GM23248 (cell line): Measurements from ENCODE around the gene LPP. TPM values are rescaled to one million over a fixed set of nuclear protein-coding genes. Genes with fewer than 3 reads are reported as not detected.

Experiments used
- DNase-seq: peaks from one replicate; pipeline ENCODE4 v3.0.0-alpha.2; 2015
- H2AFZ ChIP-seq: fragments of 200-600 bp; sonication (generic); 2 replicates; pipeline ENCODE4 v1.6.1; 2016; ENCODE audit warnings: antibody characterized with exemption
- H3F3A ChIP-seq: fragments of 200-600 bp; sonication (generic); 2 replicates; pipeline ENCODE4 v1.6.1; 2016; ENCODE audit warnings: mild to moderate bottlenecking, antibody characterized with exemption, mixed run types; ENCODE audit not compliant: insufficient read depth
- H3K27ac ChIP-seq: fragments of 200-600 bp; sonication (generic); 2 replicates; pipeline ENCODE4 v1.5.1; 2016; ENCODE audit warnings: mild to moderate bottlenecking
- H3K27me3 ChIP-seq: fragments of 200-600 bp; sonication (generic); replicated peaks from 2 replicates; pipeline ENCODE4 v1.6.1; 2016; ENCODE audit warnings: mild to moderate bottlenecking; ENCODE audit not compliant: insufficient read depth
- H3K36me3 ChIP-seq: fragments of 200-600 bp; sonication (generic); 2 replicates; pipeline ENCODE4 v1.6.1; 2016; ENCODE audit warnings: low read depth, mild to moderate bottlenecking
- H3K4me1 ChIP-seq: fragments of 200-600 bp; sonication (generic); 2 replicates; pipeline ENCODE4 v1.6.1; 2016; ENCODE audit warnings: mild to moderate bottlenecking; ENCODE audit not compliant: insufficient read depth
- H3K4me2 ChIP-seq: fragments of 200-600 bp; sonication (generic); one replicate; pipeline ENCODE4 v1.6.1; 2016; ENCODE audit warnings: mild to moderate bottlenecking; ENCODE audit not compliant: unreplicated experiment
- H3K4me3 ChIP-seq: fragments of 200-600 bp; sonication (generic); 2 replicates; pipeline ENCODE4 v1.5.1; 2016; ENCODE audit warnings: mild to moderate bottlenecking
- H3K79me2 ChIP-seq: fragments of 200-600 bp; sonication (generic); 2 replicates; pipeline ENCODE4 v1.6.1; 2016; ENCODE audit warnings: mild to moderate bottlenecking; ENCODE audit not compliant: insufficient read depth
- H3K9ac ChIP-seq: fragments of 200-600 bp; sonication (generic); 2 replicates; pipeline ENCODE4 v1.6.1; 2016; ENCODE audit warnings: mild to moderate bottlenecking
- H3K9me2 ChIP-seq: fragments of 200-600 bp; sonication (generic); 2 replicates; pipeline ENCODE4 v1.6.1; 2016; ENCODE audit warnings: mixed run types, mild to moderate bottlenecking, moderate library complexity; ENCODE audit not compliant: insufficient read depth
- H3K9me3 ChIP-seq: fragments of 200-600 bp; sonication (generic); one replicate; pipeline ENCODE4 v1.6.1; 2017; ENCODE audit warnings: low read depth
- H4K20me1 ChIP-seq: fragments of 200-600 bp; sonication (generic); 2 replicates; pipeline ENCODE4 v1.6.0; 2016; ENCODE audit not compliant: insufficient read depth
- EZH2 ChIP-seq: fragments of 200-600 bp; sonication (generic); IDR thresholded peaks from 2 replicates; pipeline ENCODE4 v1.6.1; 2018; ENCODE audit warnings: antibody characterized with exemption, mild to moderate bottlenecking; ENCODE audit not compliant: insufficient read depth, poor library complexity, severe bottlenecking
- EZH2phosphoT487 ChIP-seq: fragments of 200-600 bp; sonication (generic); IDR thresholded peaks from 2 replicates; pipeline ENCODE4 v1.6.1; 2018; ENCODE audit warnings: antibody characterized with exemption, moderate library complexity, mild to moderate bottlenecking, low read depth; ENCODE audit not compliant: insufficient read depth
- WGBS, 2 experiments: methylation state at CpG; one replicate each; pipeline ENCODE4 v1.1.6; 2015 to 2017; ENCODE audit warnings: low lambda C conversion rate in 2 of 2, low coverage in 1 of 2; ENCODE audit errors: missing lambda C conversion rate in 2 of 2; 5-methylcytosine and 5-hydroxymethylcytosine counted together
- in situ Hi-C: fragments of 300-500 bp; cut with MboI; formaldehyde crosslinking; loops from 2 replicates; pipeline ENCODE4 v1.15.0; 2020
- polyA plus RNA-seq: library from polyadenylated mRNA; unstranded; fragments of >200 nt; fragmentation: Nextera tagmentation; extraction: Ambion mirVana; gene quantifications from 2 replicates; pipeline ENCODE4 v1.2.1, GENCODE V29; 2016
- total RNA-seq: library from RNA; depleted of rRNA; stranded (reverse); fragments of >200 nt; shearing (Covaris generic); gene quantifications from 2 replicates; pipeline ENCODE4 v1.2.3, GENCODE V29; 2014

The LPP gene
- total and polyA plus RNA-seq, 2 experiments from 2014 or later, result 42.8 to 61.7 TPM

DNA sequence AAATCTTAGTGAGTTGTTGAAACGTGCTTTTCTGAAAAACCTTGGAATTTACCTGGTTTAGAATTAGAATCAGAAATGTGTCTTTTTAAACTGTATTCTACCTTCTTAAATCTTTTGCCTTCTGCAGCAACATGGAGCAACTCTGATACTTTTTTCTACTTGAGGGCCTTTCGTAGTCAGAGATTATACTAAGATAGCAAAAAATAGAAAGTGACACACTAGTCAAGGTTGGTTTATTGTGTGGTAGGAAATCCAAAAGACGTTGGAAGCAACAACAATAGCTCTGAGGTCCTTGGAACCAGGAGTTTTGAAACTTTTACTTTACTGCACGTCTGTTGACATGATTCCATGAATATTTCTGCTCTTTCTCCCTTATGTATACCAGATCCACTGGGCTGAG lies 294.9 kb downstream of the LPP start:
- no peaks in the 10 kb centered on the region for H3K4me1 ChIP-seq

DNA sequence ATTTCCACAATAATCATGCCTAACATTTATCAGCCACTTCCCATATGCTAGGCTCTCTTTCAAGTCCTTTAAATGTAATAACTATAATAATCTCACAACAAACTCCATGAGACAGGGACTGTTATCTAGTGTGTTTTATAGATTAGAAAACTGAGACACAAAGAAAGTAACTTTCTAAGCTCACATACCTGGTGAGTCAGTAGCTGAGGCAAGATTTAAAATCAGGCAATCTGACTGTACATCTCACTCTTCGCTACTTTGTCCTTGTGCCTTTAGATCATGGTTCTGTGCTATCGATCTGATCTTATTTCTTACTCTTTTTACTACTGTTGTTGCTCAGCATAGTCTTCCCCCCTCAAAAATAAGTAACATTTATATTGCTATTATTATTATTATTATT lies 295.5 kb downstream of the LPP start:
- H3K27me3 ChIP-seq, result no peaks in the 10 kb centered on the region
- peaks cover 53% of the 10 kb centered on the region for H3K79me2 ChIP-seq

More for the DNA sequence above, 294.9 kb downstream of the LPP start:
- Histone ChIP-seq H3K27ac (no peak overlapping the region), H3K4me3 (no peak overlapping the region), H4K20me1 (no peaks in the 10 kb centered on the region), H2AFZ (no peak overlapping the region), H3K27me3 (no peaks in the 10 kb centered on the region), H3F3A (no peaks in the 10 kb centered on the region), H3K79me2 (peaks cover 50% of the 10 kb centered on the region), H3K9me3 (no peaks in the 10 kb centered on the region), H3K4me2 (no peak overlapping the region), H3K36me3 (no peaks in the 10 kb centered on the region), H3K9me2 (no peaks in the 10 kb centered on the region), H3K9ac (no peak overlapping the region)
- in situ Hi-C loops, result no loop called here
- WGBS, 2 experiments, result 82% methylated on average over 4 of the region's 4 CpGs
- no peak for DNase-seq
- TF ChIP-seq EZH2phosphoT487, result no peak
- TF ChIP-seq EZH2, result no peak

DNA sequence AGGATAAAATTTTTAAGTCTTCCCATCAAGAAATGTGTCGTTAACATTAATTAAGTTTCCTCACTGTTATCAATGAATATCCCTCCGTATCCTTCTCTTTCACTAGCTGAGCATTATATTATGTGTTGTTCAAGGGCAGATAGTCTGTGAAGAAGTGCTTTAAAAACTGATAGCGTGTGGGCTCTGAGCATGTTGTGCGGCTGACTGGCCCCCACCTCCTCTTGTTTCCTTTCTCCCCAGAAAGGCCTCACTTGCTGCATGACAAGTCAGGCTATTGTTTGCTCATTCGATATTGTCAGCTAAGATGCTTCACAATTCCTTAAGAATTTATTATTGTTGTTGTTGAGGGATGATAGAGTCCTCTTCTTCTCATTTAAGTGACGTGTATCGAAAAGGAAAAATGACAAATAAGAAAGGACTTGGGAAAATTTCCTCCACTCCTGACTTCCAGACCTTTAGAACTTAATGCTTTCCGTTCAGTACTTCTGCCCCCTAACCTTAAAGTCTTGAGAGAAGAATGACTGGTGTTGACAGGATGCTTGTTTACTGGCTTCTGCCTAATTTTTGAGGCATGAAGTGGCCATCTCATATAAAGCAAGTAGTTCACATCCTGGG lies 298.3 kb downstream of the LPP start:
- no peaks in the 10 kb centered on the region for H3K27me3 ChIP-seq
- H3K9me3 ChIP-seq, result no peaks in the 10 kb centered on the region
- H3K36me3 ChIP-seq, result no peaks in the 10 kb centered on the region
- no peaks in the 10 kb centered on the region for H4K20me1 ChIP-seq
- H3K4me3 ChIP-seq, result no peak overlapping the region
- H3K4me1 ChIP-seq, result 0 out of 2 replicates have a peak, but pooled peaks cover 3% of the 10 kb centered on the region
- WGBS, 2 experiments, result 98 to 99% methylated on average over 8 of the region's 8 CpGs
- H3K9me2 ChIP-seq, result no peaks in the 10 kb centered on the region
- no peaks in the 10 kb centered on the region for H3F3A ChIP-seq
- no peak overlapping the region for H3K4me2 ChIP-seq
- in situ Hi-C loops, result no loop called here
- H3K79me2 ChIP-seq, result peaks cover 78% of the 10 kb centered on the region
- H3K9ac ChIP-seq, result no peak overlapping the region
- TF ChIP-seq EZH2phosphoT487 (no peak), EZH2 (no peak)
- DNase-seq, result no peak
- no peak overlapping the region for H3K27ac ChIP-seq
- H2AFZ ChIP-seq, result no peak overlapping the region

More for the DNA sequence above, 295.5 kb downstream of the LPP start:
- no peak overlapping the region for H3K4me3 ChIP-seq
- peak; percentile 20 for DNase-seq
- no peak overlapping the region for H3K27ac ChIP-seq
- WGBS, 2 experiments, result 97 to 100% methylated on average over 2 of the region's 2 CpGs
- no peaks in the 10 kb centered on the region for H3K9me3 ChIP-seq
- H2AFZ ChIP-seq, result no peak overlapping the region
- H4K20me1 ChIP-seq, result no peaks in the 10 kb centered on the region
- H3K9me2 ChIP-seq, result no peaks in the 10 kb centered on the region
- H3K4me2 ChIP-seq, result no peak overlapping the region
- H3K4me1 ChIP-seq, result no peaks in the 10 kb centered on the region
- no peaks in the 10 kb centered on the region for H3F3A ChIP-seq
- no peak overlapping the region for H3K9ac ChIP-seq
- H3K36me3 ChIP-seq, result no peaks in the 10 kb centered on the region
- TF ChIP-seq EZH2phosphoT487, result no peak
- TF ChIP-seq EZH2, result no peak
- in situ Hi-C loops, result no loop called here

DNA sequence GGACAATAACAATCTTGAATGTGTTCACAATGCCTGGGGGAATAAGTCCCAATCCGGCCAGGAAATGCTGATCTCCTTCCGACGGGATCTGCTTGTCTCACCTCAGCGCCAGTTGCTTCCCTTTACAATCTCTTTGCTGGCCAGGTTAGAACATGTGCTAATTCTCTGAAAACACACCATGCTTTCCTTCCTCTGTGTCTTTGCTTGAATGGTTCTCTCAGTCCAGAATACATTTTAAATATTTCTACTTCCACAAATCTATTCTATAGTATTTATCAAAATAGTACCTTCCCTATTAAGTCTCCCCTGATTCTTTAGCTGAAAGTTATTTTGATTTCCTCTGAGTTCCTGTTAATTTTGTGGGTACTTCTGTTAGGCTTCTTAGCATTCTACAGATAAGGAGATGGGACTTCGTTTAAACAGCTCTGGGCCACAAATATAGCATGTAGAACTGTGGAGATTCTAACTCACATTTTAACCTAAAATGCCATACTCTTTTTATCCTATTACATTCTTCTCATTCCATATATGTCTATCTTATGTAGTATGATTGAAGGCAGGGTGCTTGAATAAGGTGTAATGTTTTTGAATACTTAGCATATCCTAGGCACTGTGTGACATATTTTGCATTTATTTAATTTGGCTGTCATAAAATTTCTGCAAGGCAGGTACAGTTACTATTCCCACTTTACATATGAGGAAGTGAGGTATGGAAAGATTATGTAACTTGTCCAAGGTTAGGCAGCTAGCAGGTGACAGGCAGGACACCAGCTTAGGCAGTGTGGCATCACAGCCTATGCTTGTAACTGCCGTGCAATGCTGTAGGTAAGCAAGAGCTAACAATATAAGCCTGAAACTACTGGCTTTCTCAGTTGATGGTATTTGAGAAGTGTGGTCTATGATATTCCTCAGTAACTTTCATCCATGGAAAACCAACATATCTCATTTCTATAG lies 299.8 kb downstream of the LPP start:
- no peaks in the 10 kb centered on the region for H3F3A ChIP-seq
- H3K27me3 ChIP-seq, result no peaks in the 10 kb centered on the region
- DNase-seq, result no peak
- 0 out of 2 replicates have a peak, but pooled peaks cover 3% of the 10 kb centered on the region for H3K4me1 ChIP-seq
- H3K27ac ChIP-seq, result no peak overlapping the region
- no peak overlapping the region for H3K9ac ChIP-seq
- H3K36me3 ChIP-seq, result no peaks in the 10 kb centered on the region
- no peak overlapping the region for H2AFZ ChIP-seq
- in situ Hi-C loops, result no loop called here
- no peak for TF ChIP-seq EZH2phosphoT487
- no peak for TF ChIP-seq EZH2
- no peak overlapping the region for H3K4me2 ChIP-seq
- 96% methylated on average over 6 of the region's 6 CpGs for WGBS, 2 experiments
- H3K79me2 ChIP-seq, result peaks cover 78% of the 10 kb centered on the region
- no peak overlapping the region for H3K4me3 ChIP-seq
- H3K9me2 ChIP-seq, result no peaks in the 10 kb centered on the region
- no peaks in the 10 kb centered on the region for H4K20me1 ChIP-seq
- H3K9me3 ChIP-seq, result no peaks in the 10 kb centered on the region
